Thyroid gland (tissue), 4 donors: Measurements from ENCODE around the gene DNAH8. TPM values are rescaled to one million over a fixed set of nuclear protein-coding genes. Genes with fewer than 3 reads are reported as not detected.

Experiments used
- DNase-seq, 2 donors: peaks; one replicate each; pipeline ENCODE4 v3.0.0-alpha.2; 2019
- H3K27ac ChIP-seq, 3 donors: fragments of 200-600 bp; sonication (generic); 1 replicate in 2 of 3; 2 replicates in 1 of 3; pipeline ENCODE4 v1.5.1; 2016 to 2019; ENCODE audit warnings: mild to moderate bottlenecking in 1 of 3, moderate library complexity in 1 of 3
- H3K27me3 ChIP-seq: fragments of 200-600 bp; sonication (generic); one replicate; pipeline ENCODE4 v1.5.1; 2019
- H3K36me3 ChIP-seq, 2 donors: fragments of 200-600 bp; sonication (generic); one replicate each; pipeline ENCODE4 v1.5.1; 2016 to 2019
- H3K4me1 ChIP-seq, 2 donors: fragments of 200-600 bp; sonication (generic); one replicate each; pipeline ENCODE4 v1.5.1; 2017 to 2019
- H3K4me3 ChIP-seq, 3 donors: fragments of 200-600 bp; sonication (generic); replicated peaks in 1 of 3; 1 replicate in 2 of 3; 2 replicates in 1 of 3; pipeline ENCODE4 v1.5.1; 2016; ENCODE audit warnings: mild to moderate bottlenecking in 1 of 3
- H3K9me3 ChIP-seq: fragments of 200-600 bp; sonication (generic); one replicate; pipeline ENCODE4 v1.5.1; 2017
- CTCF ChIP-seq, 6 experiments: fragments of 200-600 bp in 3 of 6; fragments of 450-650 bp in 3 of 6; sonication (generic) in 3 of 6; IDR thresholded peaks; one replicate each; pipeline ENCODE4 v1.5.1; 2016 to 2019; ENCODE audit warnings: antibody characterized with exemption in 6 of 6, mild to moderate bottlenecking in 2 of 6, inconsistent platforms in 1 of 6, moderate library complexity in 1 of 6
- POLR2A ChIP-seq, 2 donors: fragments of 450-650 bp; IDR thresholded peaks; one replicate each; pipeline ENCODE4 v1.6.1; 2017; ENCODE audit warnings: antibody characterized with exemption in 2 of 2, mild to moderate bottlenecking in 2 of 2, moderate library complexity in 1 of 2
- WGBS, 2 donors: methylation state at CpG; one replicate each; pipeline ENCODE4 v1.1.5; 2017; 5-methylcytosine and 5-hydroxymethylcytosine counted together
- intact Hi-C: fragments of 100-400 bp; cut with DNase I; formaldehyde crosslinking; loops from one replicate; pipeline ENCODE4 v1.15.1; 2023
- total RNA-seq, 4 donors: library from RNA; depleted of rRNA; stranded (reverse); fragments of >200 nt; gene quantifications; one replicate each; pipeline ENCODE4 v1.2.3, GENCODE V29; 2016

The DNAH8 gene
- total RNA-seq, 4 donors from 2014 or later = 0.04 to 4.8 (median 0.12) TPM

- Histone ChIP-seq H3K4me1 (peaks cover 0 to 8% of the 10 kb centered on the region in 2 donors), H3K9me3 (no peaks in the 10 kb centered on the region), H3K36me3 (no peaks in the 10 kb centered on the region), H3K4me3 (no peak overlapping the region), H3K27ac (no peak overlapping the region), H3K27me3 (no peaks in the 10 kb centered on the region)
- no peak for TF ChIP-seq POLR2A (IDR thresholded peaks at IDR 0.05)
- no peak for TF ChIP-seq CTCF (IDR thresholded peaks at IDR 0.05)
- intact Hi-C loops = no loop called here
- 38 to 48% methylated on average over 4 of the region's 4 CpGs for WGBS, 2 donors
- no peak for DNase-seq
Observed at GRCh38 chr6:38714239-38715015, 684 bp upstream of the DNAH8 start.

- WGBS, 2 donors = 94 to 100% methylated on average over 2 of the region's 2 CpGs
- DNase-seq = no peak
- no peak for TF ChIP-seq CTCF (IDR thresholded peaks at IDR 0.05)
- Histone ChIP-seq H3K9me3 (no peaks in the 10 kb centered on the region), H3K36me3 (no peaks in the 10 kb centered on the region), H3K4me3 (no peak overlapping the region), H3K27me3 (no peaks in the 10 kb centered on the region), H3K4me1 (peaks cover 0 to 8% of the 10 kb centered on the region in 2 donors), H3K27ac (no peak overlapping the region)
- intact Hi-C loops = no loop called here
Observed at GRCh38 chr6:38716825-38717224, 1.7 kb downstream of the DNAH8 start.

GRCh38 chr6:38719358-38719757 is 4.2 kb downstream of the DNAH8 start:
- H3K27ac ChIP-seq = no peak overlapping the region
- no peaks in the 10 kb centered on the region for H3K27me3 ChIP-seq
- peaks cover 0 to 8% of the 10 kb centered on the region in 2 donors for H3K4me1 ChIP-seq
- H3K36me3 ChIP-seq = no peaks in the 10 kb centered on the region
- intact Hi-C loops = no loop called here
- TF ChIP-seq POLR2A (IDR thresholded peaks at IDR 0.05) (no peak), CTCF (IDR thresholded peaks at IDR 0.05) (no peak)
- no peaks in the 10 kb centered on the region for H3K9me3 ChIP-seq
- WGBS, 2 donors = 100% methylated on average over 1 of the region's 1 CpG
- DNase-seq = no peak
- no peak overlapping the region for H3K4me3 ChIP-seq

GRCh38 chr6:38720295-38720694 is 5.2 kb downstream of the DNAH8 start:
- H3K27ac ChIP-seq = no peak overlapping the region
- whole genome bisulfite sequencing, 2 donors = 2 to 28% methylated on average over 2 of the region's 2 CpGs
- no peaks in the 10 kb centered on the region for H3K36me3 ChIP-seq
- DNase-seq = no peak
- H3K4me3 ChIP-seq = no peak overlapping the region
- H3K9me3 ChIP-seq = no peaks in the 10 kb centered on the region
- H3K4me1 ChIP-seq = peaks cover 0 to 3% of the 10 kb centered on the region in 2 donors
- no peaks in the 10 kb centered on the region for H3K27me3 ChIP-seq
- intact Hi-C loops = no loop called here
- no peak for TF ChIP-seq POLR2A (IDR thresholded peaks at IDR 0.05)

- TF ChIP-seq POLR2A (IDR thresholded peaks at IDR 0.05) = no peak
- no peak overlapping the region for H3K4me3 ChIP-seq
- intact Hi-C loops = no loop called here
- no peak for DNase-seq
- no peak overlapping the region for H3K27ac ChIP-seq
- H3K9me3 ChIP-seq = no peaks in the 10 kb centered on the region
- H3K36me3 ChIP-seq = no peaks in the 10 kb centered on the region
- 71 to 75% methylated on average over 3 of the region's 3 CpGs for WGBS, 2 donors
- H3K4me1 ChIP-seq = no peaks in the 10 kb centered on the region
- H3K27me3 ChIP-seq = no peaks in the 10 kb centered on the region
Observed at GRCh38 chr6:38722038-38722437, 6.9 kb downstream of the DNAH8 start.

GRCh38 chr6:38722727-38723334 is 7.7 kb downstream of the DNAH8 start:
- H3K4me1 ChIP-seq = no peaks in the 10 kb centered on the region
- no peak overlapping the region for H3K4me3 ChIP-seq
- no peaks in the 10 kb centered on the region for H3K9me3 ChIP-seq
- DNase-seq = no peak
- H3K27me3 ChIP-seq = no peaks in the 10 kb centered on the region
- H3K27ac ChIP-seq = no peak overlapping the region
- H3K36me3 ChIP-seq = no peaks in the 10 kb centered on the region
- TF ChIP-seq POLR2A (IDR thresholded peaks at IDR 0.05) = no peak
- TF ChIP-seq CTCF (IDR thresholded peaks at IDR 0.05) = no peak
- intact Hi-C loops = no loop called here
- WGBS, 2 donors = 89% methylated on average over 26 of the region's 26 CpGs
